ENCODE measurements around the gene HMOX1.

HMOX1 gene

GRCh38 chr22:35409783-35410662 lies 29.1 kb downstream of the HMOX1 start:
- DNase-seq, result no peak

DNA sequence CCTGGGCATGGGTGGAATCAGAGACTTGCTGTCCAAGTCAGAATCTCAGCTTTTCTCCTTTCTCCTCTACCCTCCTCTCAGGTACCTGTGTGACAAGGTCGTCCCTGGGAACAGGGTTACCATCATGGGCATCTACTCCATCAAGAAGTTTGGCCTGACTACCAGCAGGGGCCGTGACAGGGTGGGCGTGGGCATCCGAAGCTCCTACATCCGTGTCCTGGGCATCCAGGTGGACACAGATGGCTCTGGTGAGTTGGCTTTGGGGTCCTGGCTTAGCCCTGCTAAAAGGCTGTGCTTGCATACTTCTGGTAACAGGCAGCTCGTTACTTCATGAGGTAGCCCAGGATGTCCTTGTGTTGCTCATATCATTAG lies 29.8 kb downstream of the HMOX1 start:
- no peak for DNase-seq

DNA sequence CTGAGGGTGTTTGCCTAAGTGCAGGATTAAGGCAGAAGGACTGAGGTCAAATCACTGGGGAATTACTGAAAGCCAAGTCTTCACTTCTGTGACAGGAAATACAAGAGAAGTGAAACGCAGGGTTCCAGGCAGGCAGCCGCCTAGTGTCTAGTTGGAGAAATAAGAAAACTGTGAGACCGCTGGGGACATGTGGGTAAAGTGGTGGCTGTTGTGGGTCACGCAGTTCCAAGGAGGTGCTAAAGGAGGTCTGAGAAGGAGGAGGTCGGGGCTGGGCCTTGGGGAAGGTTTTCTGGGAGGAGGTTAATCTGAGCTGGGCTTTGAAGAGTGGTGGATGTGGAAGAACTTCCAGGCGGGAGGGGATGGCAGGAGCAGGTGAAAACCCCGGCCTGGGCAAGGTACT lies 30.2 kb downstream of the HMOX1 start:
- no peak for DNase-seq

DNA sequence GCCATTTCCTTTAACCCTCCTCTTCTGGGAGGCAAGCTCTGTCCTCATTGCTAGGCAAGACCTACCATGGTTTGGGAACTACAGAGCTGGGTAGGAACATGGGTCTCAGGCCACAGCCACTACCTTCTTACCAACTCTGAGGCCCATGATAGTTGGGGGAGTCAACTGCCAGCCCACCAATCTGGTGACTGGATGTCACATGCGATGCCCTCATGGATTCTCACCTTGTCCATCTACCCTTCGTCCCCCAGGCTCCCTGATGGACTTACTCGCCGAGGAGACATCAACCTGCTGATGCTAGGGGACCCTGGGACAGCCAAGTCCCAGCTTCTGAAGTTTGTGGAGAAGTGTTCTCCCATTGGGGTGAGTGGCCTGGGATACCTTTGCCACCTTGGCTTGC lies 32.7 kb downstream of the HMOX1 start:
- no peak for DNase-seq

DNA sequence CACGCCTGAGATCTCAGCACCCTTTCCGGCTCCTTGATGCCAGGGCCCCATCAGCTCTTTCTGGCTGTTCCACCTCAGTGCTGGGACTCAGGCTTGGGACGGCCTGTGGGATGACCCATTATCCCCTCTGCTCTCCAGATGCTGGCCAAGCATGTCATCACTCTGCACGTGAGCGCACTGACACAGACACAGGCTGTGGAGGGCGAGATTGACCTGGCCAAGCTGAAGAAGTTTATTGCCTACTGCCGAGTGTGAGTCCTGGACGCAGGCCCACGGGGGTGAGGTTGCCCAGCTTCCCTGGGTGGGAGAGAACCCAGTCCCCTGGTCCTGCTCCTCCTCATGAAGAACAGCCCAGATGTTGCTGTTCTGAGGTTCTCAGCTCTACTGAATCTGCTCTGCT lies 36.7 kb downstream of the HMOX1 start:
- no peak for DNase-seq

- no peak for DNase-seq
Measured at GRCh38 chr22:35418088-35418487, 37.2 kb downstream of the HMOX1 start.

DNA sequence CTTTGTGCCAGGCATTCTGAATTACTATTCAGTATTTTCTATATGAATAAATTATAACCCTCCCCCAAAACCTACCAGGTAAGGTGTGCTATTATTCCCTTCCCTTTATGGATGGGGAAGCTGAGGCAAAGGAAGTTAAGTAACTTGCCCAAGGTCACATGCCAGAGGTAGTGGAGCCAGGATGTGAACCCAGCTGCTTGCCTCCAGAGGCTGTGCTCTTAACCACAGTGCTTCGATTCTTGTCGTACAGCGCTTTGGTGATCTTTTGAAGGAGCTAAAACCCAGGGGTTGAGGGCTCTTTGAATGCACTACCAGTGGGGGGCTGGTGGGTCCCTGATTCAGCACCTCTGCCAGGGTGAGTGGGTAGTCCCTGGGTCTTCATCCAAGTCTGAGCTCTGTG lies 37.8 kb downstream of the HMOX1 start:
- no peak for DNase-seq

DNA sequence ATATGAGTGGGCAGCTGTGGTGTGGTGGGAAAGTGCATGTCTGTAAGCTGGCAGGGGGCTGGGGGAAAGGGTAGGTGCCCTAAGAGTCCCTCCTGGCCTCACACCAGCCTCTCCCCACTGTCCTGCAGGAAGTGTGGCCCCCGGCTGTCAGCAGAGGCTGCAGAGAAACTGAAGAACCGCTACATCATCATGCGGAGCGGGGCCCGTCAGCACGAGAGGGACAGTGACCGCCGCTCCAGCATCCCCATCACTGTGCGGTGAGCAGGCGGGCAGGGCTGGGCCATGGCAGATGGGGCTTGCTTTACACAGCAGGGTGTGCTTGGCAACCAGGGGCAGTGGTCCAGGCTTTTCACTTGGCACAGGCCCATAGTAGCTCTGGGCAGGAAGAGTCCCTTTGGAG lies 38.9 kb downstream of the HMOX1 start:
- no peak for DNase-seq

GRCh38 chr22:35421121-35421520 lies 40.2 kb downstream of the HMOX1 start:
- DNase-seq, result no peak

GRCh38 chr22:35422145-35422544 lies 41.2 kb downstream of the HMOX1 start:
- no peak for DNase-seq

DNA sequence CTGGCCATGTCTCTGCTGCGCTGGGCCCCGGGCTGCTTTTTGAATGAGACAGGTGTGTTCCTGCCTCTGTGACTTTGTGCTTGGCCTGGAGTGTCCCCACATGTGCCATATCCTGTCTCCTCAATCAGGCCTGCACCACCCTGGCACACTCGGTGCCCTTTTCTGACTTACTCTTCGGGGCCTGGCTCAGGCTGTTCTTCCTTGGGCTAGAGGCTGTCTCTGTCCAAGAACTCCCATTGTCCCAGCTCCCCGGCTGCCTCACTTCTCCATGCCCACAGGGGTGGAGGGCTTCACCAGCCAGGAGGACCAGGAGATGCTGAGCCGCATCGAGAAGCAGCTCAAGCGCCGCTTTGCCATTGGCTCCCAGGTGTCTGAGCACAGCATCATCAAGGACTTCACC lies 42.0 kb downstream of the HMOX1 start:
- no peak for DNase-seq

DNA sequence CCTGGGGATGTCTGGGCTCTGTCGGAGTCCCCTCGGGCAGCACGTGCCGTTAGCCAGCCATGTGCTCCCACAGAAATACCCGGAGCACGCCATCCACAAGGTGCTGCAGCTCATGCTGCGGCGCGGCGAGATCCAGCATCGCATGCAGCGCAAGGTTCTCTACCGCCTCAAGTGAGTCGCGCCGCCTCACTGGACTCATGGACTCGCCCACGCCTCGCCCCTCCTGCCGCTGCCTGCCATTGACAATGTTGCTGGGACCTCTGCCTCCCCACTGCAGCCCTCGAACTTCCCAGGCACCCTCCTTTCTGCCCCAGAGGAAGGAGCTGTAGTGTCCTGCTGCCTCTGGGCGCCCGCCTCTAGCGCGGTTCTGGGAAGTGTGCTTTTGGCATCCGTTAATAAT lies 43.2 kb downstream of the HMOX1 start:
- no peak for DNase-seq

- no peak for DNase-seq
Measured at GRCh38 chr22:35424761-35425160, 43.9 kb downstream of the HMOX1 start.

- no peak for DNase-seq
Measured at GRCh38 chr22:35425546-35425945, 44.6 kb downstream of the HMOX1 start.

DNA sequence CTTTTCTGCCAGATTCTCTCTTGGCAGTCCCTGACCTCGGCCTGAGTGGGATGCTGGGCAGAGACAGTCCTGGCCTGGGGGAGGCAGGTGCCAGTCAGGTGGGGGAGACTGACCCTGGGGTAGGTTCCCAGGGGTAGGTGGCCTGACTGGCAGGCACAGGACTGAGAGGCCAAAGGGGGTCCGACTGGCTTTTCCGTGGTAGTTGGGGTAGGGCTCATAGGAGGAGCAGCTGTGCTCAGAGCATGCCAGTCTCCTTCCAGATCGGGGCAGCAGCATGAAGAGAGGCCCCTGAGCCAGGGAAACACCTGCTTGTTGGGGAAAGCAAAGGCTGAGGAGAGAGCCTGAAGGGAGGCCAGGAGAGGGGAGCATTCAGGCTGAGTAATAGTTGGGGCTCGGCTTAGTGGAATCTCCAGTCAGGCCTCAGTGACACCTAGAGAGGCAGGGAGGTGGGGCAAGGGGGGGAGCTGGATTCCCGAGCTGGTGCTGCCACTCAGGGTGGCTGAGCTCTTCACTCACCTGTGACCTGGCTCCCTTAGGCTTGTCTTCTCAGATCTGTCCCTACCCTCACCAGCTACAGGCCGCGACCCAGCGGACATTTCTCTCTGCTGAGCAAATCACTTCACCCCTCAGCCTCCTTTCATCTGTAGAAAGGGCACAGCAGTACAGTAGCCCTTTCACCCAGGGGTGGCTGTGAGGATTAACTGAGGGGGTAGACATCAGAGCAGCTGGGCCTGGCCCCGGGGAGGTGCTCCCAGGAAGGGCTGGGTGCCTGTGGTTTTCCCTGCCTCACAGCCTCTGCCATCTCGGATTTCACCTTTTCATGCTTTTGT lies 45.3 kb downstream of the HMOX1 start:
- no peak for DNase-seq

- no peak for DNase-seq
Measured at GRCh38 chr22:35426801-35427140, 45.9 kb downstream of the HMOX1 start.

- no peak for DNase-seq
Measured at GRCh38 chr22:35430897-35431322, 50.0 kb downstream of the HMOX1 start.

DNA sequence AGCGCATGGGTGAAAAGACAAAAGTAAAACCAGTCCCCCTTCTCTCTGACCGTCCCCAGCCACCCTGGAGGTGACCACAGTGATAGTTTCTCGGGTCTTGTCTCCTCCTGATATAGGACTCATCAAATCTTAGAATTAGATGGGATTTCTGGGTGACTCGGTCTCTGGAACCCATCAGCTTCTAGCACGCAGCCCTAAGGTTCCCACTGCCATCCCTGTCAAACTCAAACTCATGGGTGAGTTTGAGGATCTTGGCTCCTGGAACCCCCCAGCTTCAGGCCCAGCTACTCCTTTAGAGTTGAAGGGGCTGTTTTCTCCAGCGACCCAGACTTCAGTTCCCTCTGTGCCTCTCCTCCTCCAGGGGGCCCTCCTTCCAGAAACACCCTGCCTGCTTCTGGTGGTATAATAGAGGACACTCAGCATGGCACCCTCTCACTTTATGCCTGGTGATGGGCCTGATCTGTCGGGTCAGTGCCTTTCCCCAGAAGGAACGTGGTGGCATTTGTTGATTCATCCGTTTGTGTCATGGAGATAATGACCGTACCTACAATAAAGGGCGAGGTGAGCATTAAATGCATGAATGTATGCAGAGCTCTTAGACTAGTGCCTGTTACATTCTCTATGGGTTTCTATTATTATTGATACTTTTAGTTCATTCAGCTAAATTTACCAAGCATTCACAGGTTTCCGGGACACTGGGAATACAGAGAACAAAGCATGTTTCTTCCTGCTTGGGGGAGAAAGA lies 50.8 kb downstream of the HMOX1 start:
- DNase-seq, result no peak

- DNase-seq, result no peak
Measured at GRCh38 chr22:35432228-35432905, 51.5 kb downstream of the HMOX1 start.

- DNase-seq, result no peak
Measured at GRCh38 chr22:35434061-35434710, 53.3 kb downstream of the HMOX1 start.

GRCh38 chr22:35435201-35435740 lies 54.4 kb downstream of the HMOX1 start:
- no peak for DNase-seq

DNA sequence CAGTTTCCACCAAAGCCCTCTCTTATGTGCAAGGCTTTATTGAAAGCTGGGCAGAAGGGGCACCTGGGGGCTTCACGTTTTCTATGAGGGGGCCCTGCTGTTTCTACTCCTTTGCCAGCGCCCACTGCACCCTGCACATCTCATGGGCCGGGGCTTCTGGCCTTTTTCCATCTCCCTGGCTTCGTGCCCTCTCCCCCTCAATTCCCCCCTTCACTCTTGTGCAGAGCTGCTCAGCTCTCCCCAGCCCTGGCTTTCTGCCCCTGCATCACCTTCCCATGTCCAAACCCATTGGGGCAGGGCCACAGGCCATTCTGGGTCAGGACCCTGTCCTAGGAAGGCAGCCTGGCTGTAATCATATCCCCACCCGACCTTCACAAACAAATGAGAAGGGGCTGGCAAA lies 55.5 kb downstream of the HMOX1 start:
- DNase-seq, result no peak

All from cortex of kidney (tissue), 1 donor.